NK-92 (cell line): Measurements from ENCODE around the gene VASP.

Experiments used
- DNase-seq: peaks from one replicate; lab custom pipeline; 2025; ENCODE audit not compliant: unreplicated experiment; lab: John Stamatoyannopoulos, UW

VASP gene

GRCh38 chr19:45506989-45507871 is at the start of gene VASP:
VASP (plus strand) TSS chr19:45507479; CDS start chr19:45507772, 293 bp downstream.
- peak; percentile 58 for DNase-seq

GRCh38 chr19:45457776-45458175 is 49.5 kb upstream of the VASP start:
- DNase-seq, result no peak

GRCh38 chr19:45460807-45461347 is 46.4 kb upstream of the VASP start:
- DNase-seq, result no peak

DNA sequence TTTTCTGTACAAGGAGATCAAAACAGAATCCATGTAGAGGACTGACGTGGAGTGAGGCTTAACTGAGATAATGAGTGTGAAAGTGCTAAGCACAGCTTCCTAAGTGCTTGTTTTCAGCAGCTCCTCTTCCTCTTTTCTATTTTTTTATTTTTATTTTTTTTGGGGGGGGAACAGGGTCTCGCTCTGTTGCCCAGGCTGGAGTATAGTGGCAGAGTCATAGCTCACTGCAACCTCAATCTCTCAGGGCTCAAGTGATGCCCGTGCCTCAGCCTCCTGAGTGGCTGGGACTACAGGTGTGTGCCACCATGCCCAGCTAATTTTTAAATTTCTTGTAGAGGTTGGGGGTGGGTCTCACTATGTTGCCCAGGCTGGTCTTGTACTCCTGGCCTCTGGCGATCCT is 45.1 kb upstream of the VASP start:
- no peak for DNase-seq

GRCh38 chr19:45463241-45463640 is 44.0 kb upstream of the VASP start:
- no peak for DNase-seq

DNA sequence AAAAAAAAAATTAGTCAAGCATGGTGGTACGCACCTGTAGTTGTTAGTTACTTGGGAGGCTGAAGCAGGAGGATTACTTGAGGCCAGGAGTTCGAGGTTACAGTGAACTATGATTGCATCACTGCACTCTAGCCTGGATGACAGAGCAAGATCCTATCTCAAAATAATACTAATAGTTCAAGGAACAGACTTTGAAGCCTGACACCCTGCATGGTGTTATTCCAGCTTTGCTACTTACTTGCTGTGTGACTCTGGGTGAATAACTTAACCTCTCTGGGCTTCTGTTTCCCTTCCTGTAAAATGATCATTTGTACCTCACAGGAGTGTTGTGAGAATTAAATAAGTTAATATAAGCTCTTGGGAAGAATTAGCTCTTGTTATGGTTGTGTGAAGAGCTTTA is 43.0 kb upstream of the VASP start:
- DNase-seq, result no peak

GRCh38 chr19:45464852-45465441 is 42.3 kb upstream of the VASP start:
- no peak for DNase-seq

DNA sequence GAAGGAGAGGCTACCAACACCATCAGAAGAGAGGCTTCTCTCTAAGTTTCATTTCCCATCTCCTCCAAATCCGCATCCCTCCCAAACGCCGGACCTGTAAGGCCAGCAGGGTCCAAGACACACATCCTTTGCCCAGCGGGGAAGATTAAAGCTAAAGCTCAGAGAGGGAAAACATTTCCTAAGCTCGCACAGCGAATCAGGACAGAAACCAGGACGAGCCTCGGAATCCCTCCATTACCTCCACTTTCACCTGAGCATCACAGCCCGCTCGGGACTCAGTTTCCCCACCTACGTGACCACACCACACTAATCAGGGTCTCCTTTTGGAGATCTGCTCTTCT is 40.2 kb upstream of the VASP start:
- no peak for DNase-seq

DNA sequence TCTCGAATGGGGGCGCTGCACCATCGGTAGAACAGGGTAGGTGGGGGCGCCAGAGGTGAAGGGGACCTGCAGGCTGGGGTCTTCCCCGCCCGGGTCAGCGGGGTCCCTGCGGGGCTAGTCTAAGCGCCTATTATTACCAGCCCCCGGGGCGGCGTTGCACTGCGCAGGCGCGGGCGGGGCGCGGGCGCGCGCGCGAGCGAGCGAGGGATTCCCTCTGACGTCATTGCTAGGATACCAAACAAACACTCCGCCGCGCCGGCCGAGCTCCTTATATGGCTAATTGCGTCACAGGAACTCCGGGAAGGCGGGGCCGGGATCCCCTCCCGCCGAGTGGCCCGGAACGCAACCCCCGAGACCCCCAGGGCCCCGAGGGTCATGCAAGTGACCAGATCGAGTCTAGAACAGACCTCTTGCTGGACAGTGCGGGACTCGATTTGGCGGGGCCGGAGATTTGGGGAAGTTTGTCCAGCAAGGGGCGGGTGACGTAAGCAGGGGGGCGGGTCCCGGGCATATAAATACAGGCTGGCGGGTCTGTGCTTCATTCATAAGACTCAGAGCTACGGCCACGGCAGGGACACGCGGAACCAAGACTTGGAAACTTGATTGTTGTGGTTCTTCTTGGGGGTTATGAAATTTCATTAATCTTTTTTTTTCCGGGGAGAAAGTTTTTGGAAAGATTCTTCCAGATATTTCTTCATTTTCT is 39.7 kb upstream of the VASP start, which contains the start of gene FOSB:
Gene FOSB, plus strand, starts transcription at position 541 of the 703 bp plus-strand sequence. CDS start 591 bp downstream, outside the sequence.
- no peak for DNase-seq

- DNase-seq, result no peak
Measured at GRCh38 chr19:45468159-45468651, 39.1 kb upstream of the VASP start.

DNA sequence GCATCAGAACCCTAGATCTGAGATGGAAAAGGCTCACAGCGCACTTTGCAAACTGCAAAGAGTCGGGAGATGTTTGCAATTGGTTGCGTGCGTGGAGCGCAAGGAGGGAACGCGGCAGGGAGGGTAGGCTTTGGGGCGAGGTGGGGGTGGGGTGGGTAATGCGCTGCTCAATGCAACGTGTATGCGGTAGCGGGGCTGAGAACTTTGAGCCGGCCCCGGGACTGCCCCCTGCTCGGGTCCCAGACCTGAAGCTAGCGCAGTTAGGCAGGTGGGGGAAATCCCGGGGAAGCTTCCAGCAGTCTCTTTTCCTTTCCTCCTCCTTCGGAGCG is 38.5 kb upstream of the VASP start:
- no peak for DNase-seq

DNA sequence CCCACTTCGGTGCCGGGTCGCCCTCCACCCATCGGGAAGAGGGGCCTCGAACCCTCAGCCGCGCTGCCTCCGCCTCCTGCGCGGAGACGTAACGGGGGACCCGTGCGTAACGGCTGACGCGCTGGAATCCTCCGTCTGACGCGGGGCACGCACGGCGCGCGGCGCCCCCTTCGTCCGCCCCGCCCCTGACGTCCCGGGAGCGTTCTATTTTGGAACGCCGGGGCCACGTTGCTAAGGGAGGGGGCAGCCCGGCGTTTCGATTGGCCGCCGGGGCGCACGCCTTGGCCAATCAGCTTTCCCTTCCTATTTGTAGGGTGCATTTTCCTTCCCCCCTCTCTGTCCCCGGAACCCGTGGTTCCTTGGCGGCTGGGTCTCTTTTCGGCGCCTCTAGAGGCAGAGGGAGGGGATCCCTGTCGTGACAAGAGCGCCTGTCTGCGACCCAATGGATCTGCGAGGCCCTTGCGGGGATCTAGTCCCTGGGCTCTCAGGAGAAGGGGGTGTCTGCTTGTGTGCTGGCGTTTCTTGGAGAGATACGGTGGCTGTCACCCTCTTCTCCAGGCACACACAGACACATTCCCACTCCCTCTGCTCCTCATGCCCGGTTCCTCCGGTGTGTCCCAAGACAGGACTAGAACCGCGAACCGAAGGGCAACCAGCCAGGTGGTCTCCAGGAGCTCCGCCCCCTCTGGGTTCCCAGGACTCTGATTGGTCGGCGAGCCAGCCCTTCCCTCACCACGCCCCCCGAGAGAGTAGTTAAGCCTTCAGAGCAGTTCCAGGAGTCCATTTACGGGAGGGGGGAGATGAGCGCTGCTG is 37.9 kb upstream of the VASP start:
- no peak for DNase-seq

DNA sequence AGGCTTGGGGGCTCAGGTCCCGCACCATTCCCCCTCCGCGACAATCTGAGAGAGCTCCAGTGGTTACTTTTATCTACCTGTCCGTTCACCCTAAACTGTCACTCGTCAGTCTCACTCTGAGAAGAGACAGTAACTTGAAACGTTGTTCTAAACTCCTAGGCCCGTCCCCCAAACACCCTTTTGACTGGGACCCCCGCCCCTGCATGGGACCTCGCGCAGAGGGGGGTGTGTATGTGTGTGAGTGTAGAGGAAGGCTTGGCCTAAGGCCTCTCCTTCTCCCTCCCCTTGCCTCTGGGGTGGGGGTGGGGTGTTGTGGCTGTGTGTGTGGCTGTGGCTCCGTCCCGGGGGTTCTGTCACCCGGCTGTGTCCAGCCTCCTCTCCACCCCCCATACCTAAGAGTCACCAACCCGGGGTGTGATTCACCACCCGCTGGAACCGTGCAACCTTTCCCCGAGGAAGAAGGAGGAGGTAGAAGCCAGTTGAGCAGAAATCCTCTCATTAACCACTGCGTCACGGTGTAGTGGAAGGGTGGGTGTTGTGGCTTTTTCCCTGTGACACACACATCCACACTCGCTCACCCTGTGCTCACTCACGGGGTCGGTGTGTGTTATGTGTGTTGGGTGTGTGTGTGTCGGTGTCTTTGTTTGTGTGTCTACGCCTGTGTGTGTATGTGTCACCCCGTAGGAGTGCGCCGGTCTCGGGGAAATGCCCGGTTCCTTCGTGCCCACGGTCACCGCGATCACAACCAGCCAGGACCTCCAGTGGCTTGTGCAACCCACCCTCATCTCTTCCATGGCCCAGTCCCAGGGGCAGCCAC is 37.1 kb upstream of the VASP start:
- DNase-seq, result no peak

DNA sequence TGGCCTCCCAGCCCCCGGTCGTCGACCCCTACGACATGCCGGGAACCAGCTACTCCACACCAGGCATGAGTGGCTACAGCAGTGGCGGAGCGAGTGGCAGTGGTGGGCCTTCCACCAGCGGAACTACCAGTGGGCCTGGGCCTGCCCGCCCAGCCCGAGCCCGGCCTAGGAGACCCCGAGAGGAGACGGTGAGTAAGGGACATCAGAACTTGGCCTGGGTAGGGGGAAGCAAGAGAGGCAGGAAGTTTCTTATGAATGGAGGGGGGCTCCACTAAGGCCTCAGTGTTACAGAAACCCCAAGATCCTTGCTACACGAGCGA is 36.6 kb upstream of the VASP start:
- DNase-seq, result no peak

- no peak for DNase-seq
Measured at GRCh38 chr19:45471111-45471930, 36.0 kb upstream of the VASP start.

GRCh38 chr19:45471931-45472562 is 35.2 kb upstream of the VASP start:
- DNase-seq, result no peak

GRCh38 chr19:45472563-45473366 is 34.5 kb upstream of the VASP start:
- no peak for DNase-seq

- no peak for DNase-seq
Measured at GRCh38 chr19:45473367-45473681, 34.0 kb upstream of the VASP start.
